ENCODE results near the gene PLXNA2. TPM values are rescaled to one million over a fixed set of nuclear protein-coding genes. Genes with fewer than 3 reads are reported as not detected.

Gene PLXNA2
- polyA plus RNA-seq, 5 donors, result 19.5 to 37.5 (median 26.6) TPM

- DNase-seq, result no peak
These were observed 121.4 kb downstream of the PLXNA2 start for GRCh38 chr1:208122612-208123358.

GRCh38 chr1:208121813-208122364 is 122.3 kb downstream of the PLXNA2 start:
- no peak for DNase-seq

GRCh38 chr1:208120431-208120790 is 123.8 kb downstream of the PLXNA2 start:
- DNase-seq, result no peak

GRCh38 chr1:208118841-208119606 is 125.2 kb downstream of the PLXNA2 start:
- DNase-seq, result no peak

- DNase-seq, result no peak
These were observed 125.9 kb downstream of the PLXNA2 start for GRCh38 chr1:208118306-208118705.

- DNase-seq, result no peak
These were observed 126.4 kb downstream of the PLXNA2 start for GRCh38 chr1:208117826-208118225.

GRCh38 chr1:208117409-208117808 is 126.8 kb downstream of the PLXNA2 start:
- no peak for DNase-seq

GRCh38 chr1:208115924-208116640 is 128.1 kb downstream of the PLXNA2 start:
- DNase-seq, result no peak

- DNase-seq, result no peak
These were observed 131.2 kb downstream of the PLXNA2 start for GRCh38 chr1:208113011-208113410.

- no peak for DNase-seq
These were observed 131.8 kb downstream of the PLXNA2 start for GRCh38 chr1:208112401-208112800.

- no peak for DNase-seq
These were observed 132.5 kb downstream of the PLXNA2 start for GRCh38 chr1:208111646-208112190.

- DNase-seq, result no peak
These were observed 133.9 kb downstream of the PLXNA2 start for GRCh38 chr1:208110296-208110695.

- DNase-seq, result no peak
These were observed 135.4 kb downstream of the PLXNA2 start for GRCh38 chr1:208108646-208109330.

- DNase-seq, result no peak
These were observed 136.0 kb downstream of the PLXNA2 start for GRCh38 chr1:208108213-208108608.

GRCh38 chr1:208107425-208108212 is 136.6 kb downstream of the PLXNA2 start:
- DNase-seq, result no peak

GRCh38 chr1:208106218-208106617 is 138.0 kb downstream of the PLXNA2 start:
- DNase-seq, result no peak

GRCh38 chr1:208105756-208106155 is 138.4 kb downstream of the PLXNA2 start:
- peak in 1 of 2 donors; percentile 35 for DNase-seq

GRCh38 chr1:208103597-208104513 is 140.3 kb downstream of the PLXNA2 start:
- DNase-seq, result no peak

- DNase-seq, result no peak
These were observed 142.3 kb downstream of the PLXNA2 start for GRCh38 chr1:208101661-208102431.
